NCI-H774 (cell line): ENCODE results near the gene CLINT1.
A peak's percentile ranks its signal among the peaks of the same experiment; 100 is the strongest.

ENCODE experiments used
- DNase-seq: peaks from one replicate; lab custom pipeline; 2025; lab: John Stamatoyannopoulos, UW

The CLINT1 gene

GRCh38 chr5:157758706-157759105 lies 100.2 kb downstream of the CLINT1 start:
- no peak for DNase-seq

- DNase-seq = no peak
These were observed 102.8 kb downstream of the CLINT1 start for GRCh38 chr5:157756122-157756521.

GRCh38 chr5:157750320-157750719 lies 108.6 kb downstream of the CLINT1 start:
- no peak for DNase-seq

- DNase-seq = no peak
These were observed 109.5 kb downstream of the CLINT1 start for GRCh38 chr5:157749462-157749799.

- DNase-seq = no peak
These were observed 110.0 kb downstream of the CLINT1 start for GRCh38 chr5:157748760-157749461.

- DNase-seq = no peak
These were observed 110.9 kb downstream of the CLINT1 start for GRCh38 chr5:157747766-157748700.

GRCh38 chr5:157747173-157747740 lies 111.7 kb downstream of the CLINT1 start:
- no peak for DNase-seq

GRCh38 chr5:157745041-157745456 lies 113.9 kb downstream of the CLINT1 start:
- DNase-seq = no peak

- DNase-seq = no peak
These were observed 114.6 kb downstream of the CLINT1 start for GRCh38 chr5:157744051-157745011.

GRCh38 chr5:157743163-157744050 lies 115.5 kb downstream of the CLINT1 start, which contains the start of gene LSM11:
Gene LSM11 (plus strand): TSS chr5:157743712. CDS start chr5:157743751, 39 bp downstream.
- peak; percentile 81 for DNase-seq

- no peak for DNase-seq
These were observed 117.8 kb downstream of the CLINT1 start for GRCh38 chr5:157741131-157741530.

- DNase-seq = no peak
These were observed 118.7 kb downstream of the CLINT1 start for GRCh38 chr5:157740229-157740610.

- no peak for DNase-seq
These were observed 119.3 kb downstream of the CLINT1 start for GRCh38 chr5:157739388-157740228.

- DNase-seq = no peak
These were observed 123.0 kb downstream of the CLINT1 start for GRCh38 chr5:157735991-157736390.
